ENCODE data around the gene CLSTN2. TPM values are rescaled to one million over a fixed set of nuclear protein-coding genes. Genes with fewer than 3 reads are reported as not detected.

Gene CLSTN2
- total and polyA plus RNA-seq, 2 of the 8 experiments (the other 6 are each of a cell fraction or from before 2014, with no cell fraction given): 0.39 to 0.52 TPM

DNA sequence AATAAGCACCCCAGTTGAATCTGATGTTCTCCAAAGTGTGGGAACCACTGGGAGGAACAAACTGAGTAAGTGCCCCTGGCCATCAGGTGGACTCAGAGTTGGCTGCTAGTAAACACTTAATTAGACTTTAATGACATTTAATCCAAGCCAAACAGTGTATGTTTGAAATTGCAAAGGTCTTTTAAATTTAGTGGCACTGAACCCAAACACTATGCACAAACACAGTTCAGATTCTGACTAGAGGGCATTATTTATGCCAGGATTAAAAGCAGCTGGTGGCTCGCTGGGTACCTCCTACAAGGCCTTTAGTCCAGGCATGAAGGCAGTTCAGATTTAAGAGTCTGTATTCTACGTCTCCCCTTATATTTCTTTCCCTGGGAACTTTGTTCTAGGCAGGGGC, 264.8 kb downstream of the CLSTN2 start:
- Histone ChIP-seq H3K79me1 (ENCODE audit: low read depth, low read length) (no peaks in the 10 kb centered on the region), H4K8ac (ENCODE audit: extremely low read depth, insufficient read depth, low read length) (no peak overlapping the region), H3K18ac (ENCODE audit: extremely low read depth, low read length) (no peak overlapping the region), H4K20me1 (replicated peaks in 1 of 2; ENCODE audit: control insufficient read depth in 1 of 2, insufficient read depth in 2 of 2, low read length in 2 of 2) (no peaks in the 10 kb centered on the region), H3K79me2 (ENCODE audit: control insufficient read depth in 1 of 2, insufficient read depth in 2 of 2, low read length in 2 of 2) (no peaks in the 10 kb centered on the region), H4K5ac (ENCODE audit: insufficient read length, low read depth, low read length) (no peak overlapping the region), H3K4ac (replicated peaks; ENCODE audit: insufficient read length, low read depth, low read length) (no peak overlapping the region), H3K9ac (replicated peaks in 1 of 4; ENCODE audit: extremely low read depth in 1 of 4, low read depth in 3 of 4, low read length in 3 of 4) (no peak overlapping the region), H2BK5ac (ENCODE audit: low read depth, low read length) (no peak overlapping the region), H3K23ac (ENCODE audit: insufficient read length) (no peak overlapping the region), H3K14ac (ENCODE audit: insufficient read length) (no peak overlapping the region), H2BK120ac (replicated peaks; ENCODE audit: low read depth, low read length) (no peak overlapping the region), H2BK15ac (ENCODE audit: low read length) (no peak overlapping the region), H3K27me3 (replicated peaks in 1 of 4; ENCODE audit: control insufficient read depth in 3 of 4, extremely low read depth in 1 of 4, insufficient read depth in 3 of 4, low read length in 3 of 4) (peaks cover 0 to 2% (median 0%) of the 10 kb centered on the region in 4 experiments; a peak in 1 of 7 replicates), H3K23me2 (ENCODE audit: low read depth, low read length) (no peaks in the 10 kb centered on the region), H3K56ac (replicated peaks; ENCODE audit: insufficient read length, low read depth, low read length) (no peak overlapping the region), H3K4me3 (ENCODE audit: extremely low read depth in 1 of 4, insufficient read depth in 2 of 4, low read depth in 3 of 4, low read length in 4 of 4) (no peak overlapping the region), H3K4me2 (ENCODE audit: insufficient read depth in 1 of 2, low read depth in 2 of 2, low read length in 2 of 2) (no peak overlapping the region), H3K9me3 (ENCODE audit: insufficient read depth in 2 of 2, low read depth in 1 of 2, low read length in 1 of 2) (no peaks in the 10 kb centered on the region), H3K4me1 (replicated peaks in 1 of 4; ENCODE audit: control insufficient read depth in 3 of 4, insufficient read depth in 4 of 4, low read length in 3 of 4) (peaks cover 3 to 18% (median 10%) of the 10 kb centered on the region in 4 experiments; a peak in 6 of 7 replicates), H2AFZ (ENCODE audit: low read length) (no peak overlapping the region), H2BK12ac (ENCODE audit: low read depth, low read length) (no peak overlapping the region), H2AK5ac (ENCODE audit: low read depth, low read length) (no peak overlapping the region), H3K36me3 (ENCODE audit: control insufficient read depth in 2 of 4, insufficient read depth in 4 of 4, low read length in 3 of 4) (no peaks in the 10 kb centered on the region), H4K91ac (replicated peaks; ENCODE audit: insufficient read length, low read length) (no peak overlapping the region), H3K27ac (ENCODE audit: low read depth, low read length) (no peak overlapping the region), H2BK20ac (ENCODE audit: low read length) (no peak overlapping the region)
- FAIRE-seq: no peak
- ChIA-PET CTCF (ENCODE audit: partially characterized antibody) (no interaction called here), POLR2A (ENCODE audit: partially characterized antibody) (no interaction called here)
- 86% methylated on average over 2 of the region's 2 CpGs; no CpG with 5 or more reads in 1 of the 2 experiments for WGBS, 2 experiments (ENCODE audit: extremely low coverage in 1 of 2, insufficient coverage in 1 of 2, insufficient read length in 1 of 2, insufficient replicate concordance in 2 of 2, low coverage in 1 of 2, low lambda C conversion rate in 2 of 2, missing lambda C conversion rate in 1 of 2)
- no peak for DNase-seq (ENCODE audit: low read depth in 1 of 2, low spot score in 2 of 2)
- TF ChIP-seq RAD21 (IDR thresholded peaks at IDR 0.05 in 1 of 2, conservative IDR thresholded peaks at IDR 0.05 in 1 of 2; ENCODE audit: low read depth in 2 of 2, low read length in 2 of 2) (no peak), RBBP5 (IDR thresholded peaks at IDR 0.05; ENCODE audit: borderline replicate concordance, low read depth, low read length) (no peak), TEAD4 (IDR thresholded peaks at IDR 0.05; ENCODE audit: low read depth, low read length) (no peak), CHD2 (IDR thresholded peaks at IDR 0.05; ENCODE audit: low read length) (no peak), POLR2A (IDR thresholded peaks at IDR 0.05; ENCODE audit: control extremely low read depth in 1 of 2, low read depth in 2 of 2, low read length in 2 of 2) (no peak), KDM4A (IDR thresholded peaks at IDR 0.05; ENCODE audit: low read depth, low read length, severe bottlenecking) (no peak), YY1 (IDR thresholded peaks at IDR 0.05; ENCODE audit: low read depth, low read length) (no peak)
- TF ChIP-seq, protein P1, sequence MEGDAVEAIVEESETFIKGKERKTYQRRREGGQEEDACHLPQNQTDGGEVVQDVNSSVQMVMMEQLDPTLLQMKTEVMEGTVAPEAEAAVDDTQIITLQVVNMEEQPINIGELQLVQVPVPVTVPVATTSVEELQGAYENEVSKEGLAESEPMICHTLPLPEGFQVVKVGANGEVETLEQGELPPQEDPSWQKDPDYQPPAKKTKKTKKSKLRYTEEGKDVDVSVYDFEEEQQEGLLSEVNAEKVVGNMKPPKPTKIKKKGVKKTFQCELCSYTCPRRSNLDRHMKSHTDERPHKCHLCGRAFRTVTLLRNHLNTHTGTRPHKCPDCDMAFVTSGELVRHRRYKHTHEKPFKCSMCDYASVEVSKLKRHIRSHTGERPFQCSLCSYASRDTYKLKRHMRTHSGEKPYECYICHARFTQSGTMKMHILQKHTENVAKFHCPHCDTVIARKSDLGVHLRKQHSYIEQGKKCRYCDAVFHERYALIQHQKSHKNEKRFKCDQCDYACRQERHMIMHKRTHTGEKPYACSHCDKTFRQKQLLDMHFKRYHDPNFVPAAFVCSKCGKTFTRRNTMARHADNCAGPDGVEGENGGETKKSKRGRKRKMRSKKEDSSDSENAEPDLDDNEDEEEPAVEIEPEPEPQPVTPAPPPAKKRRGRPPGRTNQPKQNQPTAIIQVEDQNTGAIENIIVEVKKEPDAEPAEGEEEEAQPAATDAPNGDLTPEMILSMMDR (IDR thresholded peaks at IDR 0.05; ENCODE audit: control extremely low read depth in 1 of 3, insufficient read depth in 1 of 3, low read depth in 1 of 3, low read length in 3 of 3): no peak

Data from H1 (cell line).